ENCODE measurements around the gene PHACTR3.

PHACTR3 gene

GRCh38 chr20:59686404-59687346 is 82.3 kb downstream of the PHACTR3 start:
- Histone ChIP-seq H3K4me1 (ENCODE audit: control insufficient read depth in 5 of 5, insufficient read depth in 5 of 5, low read length in 5 of 5) (no peaks in the 10 kb centered on the region), H3K27ac (ENCODE audit: low read depth, low read length) (no peak overlapping the region), H3K9me3 (ENCODE audit: control insufficient read depth in 5 of 5, low read length in 5 of 5) (peaks cover 0 to 6% (median 0%) of the 10 kb centered on the region in 5 donors), H3K36me3 (ENCODE audit: control insufficient read depth in 5 of 5, insufficient read depth in 5 of 5, low read length in 5 of 5) (no peaks in the 10 kb centered on the region), H3K27me3 (ENCODE audit: control insufficient read depth in 5 of 5, insufficient read depth in 4 of 5, low read length in 5 of 5) (peaks cover 0 to 11% (median 4%) of the 10 kb centered on the region in 5 donors), H3K4me3 (ENCODE audit: low read depth in 1 of 5, low read length in 5 of 5) (no peak overlapping the region), H3K9ac (ENCODE audit: low read length in 5 of 5) (no peak overlapping the region)

- peaks cover 0 to 6% (median 0%) of the 10 kb centered on the region in 5 donors for H3K9me3 ChIP-seq (ENCODE audit: control insufficient read depth in 5 of 5, low read length in 5 of 5)
- H3K9ac ChIP-seq (ENCODE audit: low read length in 5 of 5), result no peak overlapping the region
- no peak overlapping the region for H3K27ac ChIP-seq (ENCODE audit: low read depth, low read length)
- no peaks in the 10 kb centered on the region for H3K36me3 ChIP-seq (ENCODE audit: control insufficient read depth in 5 of 5, insufficient read depth in 5 of 5, low read length in 5 of 5)
- H3K4me1 ChIP-seq (ENCODE audit: control insufficient read depth in 5 of 5, insufficient read depth in 5 of 5, low read length in 5 of 5), result no peaks in the 10 kb centered on the region
- H3K27me3 ChIP-seq (ENCODE audit: control insufficient read depth in 5 of 5, insufficient read depth in 4 of 5, low read length in 5 of 5), result peaks cover 0 to 12% (median 4%) of the 10 kb centered on the region in 5 donors
- H3K4me3 ChIP-seq (ENCODE audit: low read depth in 1 of 5, low read length in 5 of 5), result no peak overlapping the region
Observed at GRCh38 chr20:59688356-59688755, 84.0 kb downstream of the PHACTR3 start.

- no peak overlapping the region for H3K9ac ChIP-seq (ENCODE audit: low read length in 5 of 5)
- no peak overlapping the region for H3K27ac ChIP-seq (ENCODE audit: low read depth, low read length)
- no peaks in the 10 kb centered on the region for H3K4me1 ChIP-seq (ENCODE audit: control insufficient read depth in 5 of 5, insufficient read depth in 5 of 5, low read length in 5 of 5)
- H3K4me3 ChIP-seq (ENCODE audit: low read depth in 1 of 5, low read length in 5 of 5), result no peak overlapping the region
- peaks cover 0 to 6% (median 0%) of the 10 kb centered on the region in 5 donors for H3K9me3 ChIP-seq (ENCODE audit: control insufficient read depth in 5 of 5, low read length in 5 of 5)
- H3K36me3 ChIP-seq (ENCODE audit: control insufficient read depth in 5 of 5, insufficient read depth in 5 of 5, low read length in 5 of 5), result no peaks in the 10 kb centered on the region
- peaks cover 0 to 12% (median 4%) of the 10 kb centered on the region in 5 donors for H3K27me3 ChIP-seq (ENCODE audit: control insufficient read depth in 5 of 5, insufficient read depth in 4 of 5, low read length in 5 of 5)
Observed at GRCh38 chr20:59688999-59689398, 84.7 kb downstream of the PHACTR3 start.

- Histone ChIP-seq H3K36me3 (ENCODE audit: control insufficient read depth in 5 of 5, insufficient read depth in 5 of 5, low read length in 5 of 5) (no peaks in the 10 kb centered on the region), H3K4me1 (ENCODE audit: control insufficient read depth in 5 of 5, insufficient read depth in 5 of 5, low read length in 5 of 5) (no peaks in the 10 kb centered on the region), H3K27me3 (ENCODE audit: control insufficient read depth in 5 of 5, insufficient read depth in 4 of 5, low read length in 5 of 5) (peaks cover 0 to 12% (median 3%) of the 10 kb centered on the region in 5 donors), H3K9ac (ENCODE audit: low read length in 5 of 5) (no peak overlapping the region), H3K27ac (ENCODE audit: low read depth, low read length) (no peak overlapping the region), H3K4me3 (ENCODE audit: low read depth in 1 of 5, low read length in 5 of 5) (no peak overlapping the region), H3K9me3 (ENCODE audit: control insufficient read depth in 5 of 5, low read length in 5 of 5) (peaks cover 0 to 6% (median 0%) of the 10 kb centered on the region in 5 donors)
Observed at GRCh38 chr20:59690101-59690500, 85.8 kb downstream of the PHACTR3 start.

- Histone ChIP-seq H3K4me3 (ENCODE audit: low read depth in 1 of 5, low read length in 5 of 5) (no peak overlapping the region), H3K27ac (ENCODE audit: low read depth, low read length) (no peak overlapping the region), H3K36me3 (ENCODE audit: control insufficient read depth in 5 of 5, insufficient read depth in 5 of 5, low read length in 5 of 5) (no peaks in the 10 kb centered on the region), H3K27me3 (ENCODE audit: control insufficient read depth in 5 of 5, insufficient read depth in 4 of 5, low read length in 5 of 5) (peaks cover 0 to 11% (median 3%) of the 10 kb centered on the region in 5 donors), H3K4me1 (ENCODE audit: control insufficient read depth in 5 of 5, insufficient read depth in 5 of 5, low read length in 5 of 5) (no peaks in the 10 kb centered on the region), H3K9me3 (ENCODE audit: control insufficient read depth in 5 of 5, low read length in 5 of 5) (peaks cover 0 to 6% (median 0%) of the 10 kb centered on the region in 5 donors), H3K9ac (ENCODE audit: low read length in 5 of 5) (no peak overlapping the region)
Observed at GRCh38 chr20:59690976-59691375, 86.6 kb downstream of the PHACTR3 start.

GRCh38 chr20:59692139-59692538 is 87.8 kb downstream of the PHACTR3 start:
- Histone ChIP-seq H3K27ac (ENCODE audit: low read depth, low read length) (no peak overlapping the region), H3K9me3 (ENCODE audit: control insufficient read depth in 5 of 5, low read length in 5 of 5) (peaks cover 0 to 2% (median 0%) of the 10 kb centered on the region in 5 donors), H3K4me1 (ENCODE audit: control insufficient read depth in 5 of 5, insufficient read depth in 5 of 5, low read length in 5 of 5) (no peaks in the 10 kb centered on the region)

GRCh38 chr20:59693587-59693986 is 89.2 kb downstream of the PHACTR3 start:
- H3K4me3 ChIP-seq (ENCODE audit: low read depth in 1 of 5, low read length in 5 of 5), result no peak overlapping the region
- no peak overlapping the region for H3K9ac ChIP-seq (ENCODE audit: low read length in 5 of 5)
- H3K27ac ChIP-seq (ENCODE audit: low read depth, low read length), result no peak overlapping the region
- no peaks in the 10 kb centered on the region for H3K4me1 ChIP-seq (ENCODE audit: control insufficient read depth in 5 of 5, insufficient read depth in 5 of 5, low read length in 5 of 5)
- no peaks in the 10 kb centered on the region for H3K9me3 ChIP-seq (ENCODE audit: control insufficient read depth in 5 of 5, low read length in 5 of 5)
- H3K36me3 ChIP-seq (ENCODE audit: control insufficient read depth in 5 of 5, insufficient read depth in 5 of 5, low read length in 5 of 5), result no peaks in the 10 kb centered on the region
- H3K27me3 ChIP-seq (ENCODE audit: control insufficient read depth in 5 of 5, insufficient read depth in 4 of 5, low read length in 5 of 5), result peaks cover 0 to 17% (median 3%) of the 10 kb centered on the region in 5 donors

More at GRCh38 chr20:59692139-59692538, 87.8 kb downstream of the PHACTR3 start:
- Histone ChIP-seq H3K36me3 (ENCODE audit: control insufficient read depth in 5 of 5, insufficient read depth in 5 of 5, low read length in 5 of 5) (no peaks in the 10 kb centered on the region), H3K4me3 (ENCODE audit: low read depth in 1 of 5, low read length in 5 of 5) (no peak overlapping the region), H3K27me3 (ENCODE audit: control insufficient read depth in 5 of 5, insufficient read depth in 4 of 5, low read length in 5 of 5) (peaks cover 0 to 14% (median 3%) of the 10 kb centered on the region in 5 donors), H3K9ac (ENCODE audit: low read length in 5 of 5) (no peak overlapping the region)

- H3K4me3 ChIP-seq (ENCODE audit: low read depth in 1 of 5, low read length in 5 of 5), result no peak overlapping the region
Observed at GRCh38 chr20:59696476-59696875, 92.1 kb downstream of the PHACTR3 start.

GRCh38 chr20:59697068-59697467 is 92.7 kb downstream of the PHACTR3 start:
- H3K9ac ChIP-seq (ENCODE audit: low read length in 5 of 5), result no peak overlapping the region
- no peak overlapping the region for H3K27ac ChIP-seq (ENCODE audit: low read depth, low read length)
- H3K9me3 ChIP-seq (ENCODE audit: control insufficient read depth in 5 of 5, low read length in 5 of 5), result no peaks in the 10 kb centered on the region
- no peaks in the 10 kb centered on the region for H3K4me1 ChIP-seq (ENCODE audit: control insufficient read depth in 5 of 5, insufficient read depth in 5 of 5, low read length in 5 of 5)
- no peak overlapping the region for H3K4me3 ChIP-seq (ENCODE audit: low read depth in 1 of 5, low read length in 5 of 5)
- peaks cover 0 to 15% (median 3%) of the 10 kb centered on the region in 5 donors for H3K27me3 ChIP-seq (ENCODE audit: control insufficient read depth in 5 of 5, insufficient read depth in 4 of 5, low read length in 5 of 5)
- no peaks in the 10 kb centered on the region for H3K36me3 ChIP-seq (ENCODE audit: control insufficient read depth in 5 of 5, insufficient read depth in 5 of 5, low read length in 5 of 5)

More at GRCh38 chr20:59696476-59696875, 92.1 kb downstream of the PHACTR3 start:
- Histone ChIP-seq H3K27ac (ENCODE audit: low read depth, low read length) (no peak overlapping the region), H3K4me1 (ENCODE audit: control insufficient read depth in 5 of 5, insufficient read depth in 5 of 5, low read length in 5 of 5) (no peaks in the 10 kb centered on the region), H3K9ac (ENCODE audit: low read length in 5 of 5) (no peak overlapping the region), H3K27me3 (ENCODE audit: control insufficient read depth in 5 of 5, insufficient read depth in 4 of 5, low read length in 5 of 5) (peaks cover 0 to 17% (median 3%) of the 10 kb centered on the region in 5 donors), H3K36me3 (ENCODE audit: control insufficient read depth in 5 of 5, insufficient read depth in 5 of 5, low read length in 5 of 5) (no peaks in the 10 kb centered on the region), H3K9me3 (ENCODE audit: control insufficient read depth in 5 of 5, low read length in 5 of 5) (no peaks in the 10 kb centered on the region)

- no peaks in the 10 kb centered on the region for H3K4me1 ChIP-seq (ENCODE audit: control insufficient read depth in 5 of 5, insufficient read depth in 5 of 5, low read length in 5 of 5)
- H3K27me3 ChIP-seq (ENCODE audit: control insufficient read depth in 5 of 5, insufficient read depth in 4 of 5, low read length in 5 of 5), result peaks cover 0 to 10% (median 5%) of the 10 kb centered on the region in 5 donors
- no peak overlapping the region for H3K4me3 ChIP-seq (ENCODE audit: low read depth in 1 of 5, low read length in 5 of 5)
- no peaks in the 10 kb centered on the region for H3K9me3 ChIP-seq (ENCODE audit: control insufficient read depth in 5 of 5, low read length in 5 of 5)
- no peak overlapping the region for H3K9ac ChIP-seq (ENCODE audit: low read length in 5 of 5)
- no peak overlapping the region for H3K27ac ChIP-seq (ENCODE audit: low read depth, low read length)
- H3K36me3 ChIP-seq (ENCODE audit: control insufficient read depth in 5 of 5, insufficient read depth in 5 of 5, low read length in 5 of 5), result no peaks in the 10 kb centered on the region
Observed at GRCh38 chr20:59698598-59698997, 94.3 kb downstream of the PHACTR3 start.

Measured in subcutaneous abdominal adipose tissue (tissue), 5 donors.